CD4-positive, alpha-beta T cell (primary cell): ENCODE data around the gene DPAGT1. TPM values are rescaled to one million over a fixed set of nuclear protein-coding genes. Genes with fewer than 3 reads are reported as not detected.

Experiments used
- ATAC-seq: fragments of 200-7000 bp; cut with Tn5 transposase; one replicate; pipeline ENCODE4 v1.10.0; 2022; ENCODE audit warnings: mild to moderate bottlenecking; ENCODE audit not compliant: poor library complexity
- CTCF ChIA-PET: fragments of 350-600 bp; sonication (Branson Sonifier 250); formaldehyde crosslinking; loops from one replicate; lab custom pipeline; 2021; ENCODE audit warnings: antibody characterized with exemption, inconsistent platforms; lab: Charles Lee
- POLR2A ChIA-PET: fragments of 350-600 bp; sonication (Branson Sonifier 250); formaldehyde crosslinking; loops from one replicate; lab custom pipeline; 2021; ENCODE audit warnings: antibody characterized with exemption, inconsistent platforms; lab: Charles Lee
- DNase-seq, 14 experiments: peaks; one replicate each; pipeline ENCODE4 v3.0.0-alpha.2; 2013 to 2020; ENCODE audit warnings: mixed read lengths in 2 of 14
- H3K27ac ChIP-seq, 2 donors: one replicate each; pipeline versions ENCODE4 v1.5.1 to v1.7.0; 2013; ENCODE audit warnings: low read length in 2 of 2, low read depth in 1 of 2, mild to moderate bottlenecking in 1 of 2
- H3K27me3 ChIP-seq, 2 experiments: 1 replicate in 1 of 2; 2 replicates in 1 of 2; pipeline versions ENCODE4 v1.6.1 to v1.7.0; 2013; ENCODE audit warnings: low read length in 2 of 2, control low read depth in 1 of 2, mild to moderate bottlenecking in 1 of 2, moderate library complexity in 1 of 2; ENCODE audit not compliant: insufficient read depth in 2 of 2, control insufficient read depth in 1 of 2
- H3K36me3 ChIP-seq: one replicate; pipeline ENCODE4 v1.6.1; 2013; ENCODE audit warnings: low read length, control low read depth; ENCODE audit not compliant: insufficient read depth
- H3K4me1 ChIP-seq: one replicate; pipeline ENCODE4 v1.6.1; 2013; ENCODE audit warnings: low read length, control low read depth; ENCODE audit not compliant: insufficient read depth
- H3K4me3 ChIP-seq: one replicate; pipeline ENCODE4 v1.5.1; 2013; ENCODE audit warnings: mild to moderate bottlenecking, low read length, moderate library complexity
- H3K9me3 ChIP-seq, 2 experiments: 1 replicate in 1 of 2; 2 replicates in 1 of 2; pipeline versions ENCODE4 v1.6.1 to v1.7.0; 2013; ENCODE audit warnings: low read length in 2 of 2, mild to moderate bottlenecking in 2 of 2, control low read depth in 1 of 2, moderate library complexity in 1 of 2; ENCODE audit not compliant: control insufficient read depth in 1 of 2, insufficient read depth in 1 of 2
- H3K27ac Mint-ChIP-seq: one replicate; pipeline ENCODE4 v1.8.0; 2020; ENCODE audit warnings: mixed read lengths
- H3K27me3 Mint-ChIP-seq: one replicate; pipeline ENCODE4 v1.8.0; 2021; ENCODE audit warnings: mixed read lengths
- H3K36me3 Mint-ChIP-seq: one replicate; pipeline ENCODE4 v1.8.0; 2021; ENCODE audit warnings: low read depth, mixed read lengths
- H3K4me1 Mint-ChIP-seq: one replicate; pipeline ENCODE4 v1.8.0; 2021; ENCODE audit warnings: low read depth, mixed read lengths
- H3K4me3 Mint-ChIP-seq: one replicate; pipeline ENCODE4 v1.8.0; 2020; ENCODE audit warnings: mild to moderate bottlenecking, mixed read lengths
- H3K9me3 Mint-ChIP-seq: one replicate; pipeline ENCODE4 v1.8.0; 2020; ENCODE audit warnings: mixed read lengths
- CTCF ChIP-seq: fragments of 200-600 bp; IDR thresholded peaks from one replicate; pipeline ENCODE4 v1.8.0; 2022; ENCODE audit warnings: antibody characterized with exemption, mild to moderate bottlenecking
- intact Hi-C, 2 experiments: fragments of 100-400 bp; cut with DNase I in 1 of 2; cut with micrococcal nuclease in 1 of 2; formaldehyde crosslinking; loops; one replicate each; pipeline versions ENCODE4 v1.15.1 to v1.9.0; 2023 to 2025; cut with DNase I, micrococcal nuclease
- polyA plus RNA-seq, 2 donors: library from polyadenylated mRNA; unstranded; fragments of 120-200 nt; gene quantifications; one replicate each; pipeline ENCODE4 v1.2.1, GENCODE V29; 2013
- total RNA-seq, 174 experiments: library from RNA in 2 of 174; stranded (reverse) in 2 of 174; gene quantifications; one replicate each; pipeline ENCODE4 v1.2.3 and lab custom pipeline; 2021 to 2026

Gene DPAGT1
- total RNA-seq (10 to 100 TPM in 1 of 2 experiments, 1 to 10 TPM in 1; 9.5 to 11.7 TPM), total RNA-seq (lab: John Stamatoyannopoulos, UW) (5.0 to 54.7 (median 23.4) reads per million in 172 experiments)
- polyA plus RNA-seq (2013, experiment 1 of 2), result 25.1 TPM
- 26.0 TPM for polyA plus RNA-seq (2013, experiment 2 of 2)

- Histone ChIP-seq H3K36me3 (peaks cover 16% of the 10 kb centered on the region), H3K4me1 (peaks cover 35% of the 10 kb centered on the region), H3K4me3 (peak within 1 kb of the TSS; percentile 90), H3K27me3 (no peaks in the 10 kb centered on the region), H3K9me3 (no peaks in the 10 kb centered on the region), H3K27ac (peak within 1 kb of the TSS; percentile 83 to 95)
- DNase-seq (peak; percentile 73 to 92 (median 78)), ATAC-seq (peak; percentile 84)
- H3K4me1 Mint-ChIP-seq, result peaks cover 51% of the 10 kb centered on the region
- H3K9me3 Mint-ChIP-seq, result no peaks in the 10 kb centered on the region
- ChIA-PET POLR2A (interaction anchor here (0.5 to 2.3 kb wide), 26 partner anchors 8 to 530 kb away, joined by 3 to 59 read pairs (median 5); partner anchors contain the start of genes ABCG4, ARCN1, CBL and CENATAC), CTCF (interaction anchor here (0.7 to 1.8 kb wide), 5 partner anchors 16 to 95 kb away, joined by 3 to 5 read pairs (median 4); partner anchors contain the start of gene HMBS)
- H3K4me3 Mint-ChIP-seq, result peak within 1 kb of the TSS; percentile 95
- no peak for TF ChIP-seq CTCF
- peak within 1 kb of the TSS; percentile 97 for H3K27ac Mint-ChIP-seq
- intact Hi-C loops, result loop anchor here (1.0 to 10.0 kb wide), 8 partner anchors 17 to 527 kb away; partner anchors contain the start of genes RPS25 (in 2 of the 2), TRAPPC4 (in 2 of the 2), VPS11 (in 2 of the 2) and ARCN1 (in 1 of the 2)
- H3K27me3 Mint-ChIP-seq, result no peaks in the 10 kb centered on the region
- H3K36me3 Mint-ChIP-seq, result peaks cover 40% of the 10 kb centered on the region
Observed at GRCh38 chr11:119101759-119102423, at the start of gene DPAGT1. DPAGT1 (minus strand) TSS chr11:119101853; CDS start chr11:119101655, 198 bp downstream.

- DNase-seq, result no peak
- Histone ChIP-seq H3K27ac (no peak overlapping the region), H3K36me3 (no peaks in the 10 kb centered on the region), H3K9me3 (no peaks in the 10 kb centered on the region), H3K27me3 (peaks cover 20 to 25% of the 10 kb centered on the region in 2 experiments), H3K4me1 (peaks cover 22% of the 10 kb centered on the region), H3K4me3 (peak overlapping the region; percentile 51)
- Mint-ChIP-seq H3K9me3 (no peaks in the 10 kb centered on the region), H3K4me3 (peak overlapping the region; percentile 58), H3K27me3 (peaks cover 53% of the 10 kb centered on the region), H3K4me1 (peaks cover 18% of the 10 kb centered on the region), H3K36me3 (no peaks in the 10 kb centered on the region), H3K27ac (no peak overlapping the region)
- ATAC-seq, result no peak
- no peak for TF ChIP-seq CTCF
- intact Hi-C loops, result no loop called here
- CTCF ChIA-PET, result no interaction called here
- POLR2A ChIA-PET, result interaction anchor here (1.2 to 2.5 kb wide), 2 partner anchors 34 to 47 kb away, joined by 3 to 8 read pairs; no protein-coding TSS in a partner anchor
Observed at GRCh38 chr11:119149786-119150275, 48.2 kb upstream of the DPAGT1 start.

- Histone ChIP-seq H3K4me3 (peak within 1 kb of the TSS; percentile 51), H3K27me3 (peaks cover 20 to 25% of the 10 kb centered on the region in 2 experiments)
- H3K27ac Mint-ChIP-seq, result no peak within 1 kb of the TSS
Observed at GRCh38 chr11:119149018-119149785, 47.5 kb upstream of the DPAGT1 start, which contains the start of gene ABCG4. ABCG4 (plus strand) TSS chr11:119149052; CDS start chr11:119149966, 914 bp downstream.

More at GRCh38 chr11:119149018-119149785, 47.5 kb upstream of the DPAGT1 start, which contains the start of gene ABCG4:
- H3K9me3 Mint-ChIP-seq, result no peaks in the 10 kb centered on the region
- POLR2A ChIA-PET, result interaction anchor here (1.2 to 2.5 kb wide), 3 partner anchors 34 to 57 kb away, joined by 3 to 8 read pairs (median 3); partner anchors contain the start of gene CBL
- H3K4me1 ChIP-seq, result peaks cover 22% of the 10 kb centered on the region
- peaks cover 18% of the 10 kb centered on the region for H3K4me1 Mint-ChIP-seq
- H3K9me3 ChIP-seq, result no peaks in the 10 kb centered on the region
- intact Hi-C loops, result no loop called here
- H3K27ac ChIP-seq, result no peak within 1 kb of the TSS
- H3K27me3 Mint-ChIP-seq, result peaks cover 57% of the 10 kb centered on the region
- CTCF ChIA-PET, result no interaction called here
- H3K36me3 ChIP-seq, result no peaks in the 10 kb centered on the region
- peak; percentile 43 for ATAC-seq
- no peak for TF ChIP-seq CTCF
- DNase-seq, result peak in 9 of 14 experiments; percentile 4 to 50 (median 16)
- no peaks in the 10 kb centered on the region for H3K36me3 Mint-ChIP-seq
- H3K4me3 Mint-ChIP-seq, result peak within 1 kb of the TSS; percentile 84
